ENCODE results near the gene EXOSC10.

GRCh38 chr1:11078631-11079030 is 21.0 kb downstream of the EXOSC10 start:
- TF ChIP-seq POLR2AphosphoS5 (IDR thresholded peaks at IDR 0.05; ENCODE audit: low read depth) (no peak), CTCF (conservative IDR thresholded peaks at IDR 0.05; ENCODE audit: low read depth in 2 of 2) (no peak), REST (IDR thresholded peaks at IDR 0.05; ENCODE audit: unreplicated experiment) (no peak), ETS1 (IDR thresholded peaks at IDR 0.05) (no peak)
